Effector CD4-positive, alpha-beta T cell (primary cell): ENCODE measurements around the gene ARHGAP15.
"Not testable (repeated sequence)": the region's sequence is repeated elsewhere in the genome, so short reads cannot be mapped to it uniquely, and the experiment has no call there.

Source experiments
- DNase-seq: peaks from one replicate; pipeline ENCODE4 v3.0.0-alpha.2; 2020
- total RNA-seq: gene quantifications from one replicate; lab custom pipeline; 2026; lab: John Stamatoyannopoulos, UW

Gene ARHGAP15
- total RNA-seq = 186 reads per million, percentile 91 among the genes with 10 or more reads in this experiment

GRCh38 chr2:143128681-143129580 is at the start of gene ARHGAP15:
ARHGAP15 (plus strand) TSS chr2:143129419.
- DNase-seq = peak; percentile 57

- DNase-seq = no peak
These were observed 47.6 kb upstream of the ARHGAP15 start for GRCh38 chr2:143081616-143082015.

GRCh38 chr2:143083636-143084035 is 45.6 kb upstream of the ARHGAP15 start:
- DNase-seq = no peak

GRCh38 chr2:143084462-143084861 is 44.8 kb upstream of the ARHGAP15 start:
- no peak for DNase-seq

GRCh38 chr2:143085125-143085784 is 44.0 kb upstream of the ARHGAP15 start:
- no peak for DNase-seq

GRCh38 chr2:143087033-143087432 is 42.2 kb upstream of the ARHGAP15 start:
- DNase-seq = no peak

GRCh38 chr2:143088388-143088787 is 40.8 kb upstream of the ARHGAP15 start:
- DNase-seq = no peak

GRCh38 chr2:143089520-143089919 is 39.7 kb upstream of the ARHGAP15 start:
- DNase-seq = not testable (repeated sequence)

GRCh38 chr2:143110758-143111428 is 18.3 kb upstream of the ARHGAP15 start:
- DNase-seq = peak; percentile 63

- no peak for DNase-seq
These were observed 12.0 kb upstream of the ARHGAP15 start for GRCh38 chr2:143117225-143117624.

- no peak for DNase-seq
These were observed 8.1 kb upstream of the ARHGAP15 start for GRCh38 chr2:143121079-143121478.

- no peak for DNase-seq
These were observed 7.3 kb upstream of the ARHGAP15 start for GRCh38 chr2:143121957-143122356.

GRCh38 chr2:143123911-143124310 is 5.3 kb upstream of the ARHGAP15 start:
- DNase-seq = no peak

GRCh38 chr2:143124445-143124844 is 4.8 kb upstream of the ARHGAP15 start:
- no peak for DNase-seq

- DNase-seq = no peak
These were observed 3.5 kb upstream of the ARHGAP15 start for GRCh38 chr2:143125717-143126116.

GRCh38 chr2:143132355-143132754 is 3.1 kb downstream of the ARHGAP15 start:
- no peak for DNase-seq

- DNase-seq = no peak
These were observed 4.6 kb downstream of the ARHGAP15 start for GRCh38 chr2:143133783-143134182.

GRCh38 chr2:143138292-143138691 is 9.1 kb downstream of the ARHGAP15 start:
- DNase-seq = no peak

- DNase-seq = no peak
These were observed 10.7 kb downstream of the ARHGAP15 start for GRCh38 chr2:143139835-143140393.

GRCh38 chr2:143140864-143141661 is 11.8 kb downstream of the ARHGAP15 start:
- no peak for DNase-seq

- no peak for DNase-seq
These were observed 13.4 kb downstream of the ARHGAP15 start for GRCh38 chr2:143142598-143142997.

- DNase-seq = no peak
These were observed 15.7 kb downstream of the ARHGAP15 start for GRCh38 chr2:143144813-143145455.
